Endothelial cell (in vitro differentiated cells): ENCODE results near the gene RIMS1. TPM values are rescaled to one million over a fixed set of nuclear protein-coding genes. Genes with fewer than 3 reads are reported as not detected.

Experiments used
- DNase-seq: peaks from one replicate; pipeline ENCODE4 v3.0.0; 2021; ENCODE audit warnings: low spot score
- H3K27ac Mint-ChIP-seq: one replicate; pipeline ENCODE4 v1.8.0; 2021; ENCODE audit warnings: mixed read lengths, inconsistent platforms; ENCODE audit not compliant: unreplicated experiment
- H3K27me3 Mint-ChIP-seq: one replicate; pipeline ENCODE4 v1.8.0; 2021; ENCODE audit warnings: mild to moderate bottlenecking, moderate library complexity, mixed read lengths, inconsistent platforms; ENCODE audit not compliant: unreplicated experiment
- H3K36me3 Mint-ChIP-seq: one replicate; pipeline ENCODE4 v1.8.0; 2021; ENCODE audit warnings: mild to moderate bottlenecking, low read depth, mixed read lengths, inconsistent platforms; ENCODE audit not compliant: unreplicated experiment
- H3K4me1 Mint-ChIP-seq: one replicate; pipeline ENCODE4 v1.8.0; 2021; ENCODE audit warnings: mild to moderate bottlenecking, mixed read lengths, inconsistent platforms; ENCODE audit not compliant: unreplicated experiment
- H3K4me3 Mint-ChIP-seq: one replicate; pipeline ENCODE4 v1.8.0; 2021; ENCODE audit warnings: mild to moderate bottlenecking, mixed read lengths, inconsistent platforms; ENCODE audit not compliant: unreplicated experiment
- H3K9me3 Mint-ChIP-seq: one replicate; pipeline ENCODE4 v1.8.0; 2021; ENCODE audit warnings: mixed read lengths, inconsistent platforms; ENCODE audit not compliant: unreplicated experiment
- total RNA-seq: library from RNA; stranded (reverse); fragmentation: NEBNext Ultra II Directional; extraction: Animal tissue kit (Norgen Biotek cat#: 25700); gene quantifications from one replicate; pipeline ENCODE4 v1.2.1, GENCODE V29; 2021; ENCODE audit not compliant: unreplicated experiment
- TF ChIP-seq, protein P1 (sequence below): fragments of 200-600 bp; sonication (generic); IDR thresholded peaks from one replicate; pipeline ENCODE4 v1.5.0; 2021; ENCODE audit warnings: antibody characterized with exemption; ENCODE audit not compliant: unreplicated experiment

RIMS1 gene
- total RNA-seq, 1 donor from 2014 or later = 1.8 TPM

DNA sequence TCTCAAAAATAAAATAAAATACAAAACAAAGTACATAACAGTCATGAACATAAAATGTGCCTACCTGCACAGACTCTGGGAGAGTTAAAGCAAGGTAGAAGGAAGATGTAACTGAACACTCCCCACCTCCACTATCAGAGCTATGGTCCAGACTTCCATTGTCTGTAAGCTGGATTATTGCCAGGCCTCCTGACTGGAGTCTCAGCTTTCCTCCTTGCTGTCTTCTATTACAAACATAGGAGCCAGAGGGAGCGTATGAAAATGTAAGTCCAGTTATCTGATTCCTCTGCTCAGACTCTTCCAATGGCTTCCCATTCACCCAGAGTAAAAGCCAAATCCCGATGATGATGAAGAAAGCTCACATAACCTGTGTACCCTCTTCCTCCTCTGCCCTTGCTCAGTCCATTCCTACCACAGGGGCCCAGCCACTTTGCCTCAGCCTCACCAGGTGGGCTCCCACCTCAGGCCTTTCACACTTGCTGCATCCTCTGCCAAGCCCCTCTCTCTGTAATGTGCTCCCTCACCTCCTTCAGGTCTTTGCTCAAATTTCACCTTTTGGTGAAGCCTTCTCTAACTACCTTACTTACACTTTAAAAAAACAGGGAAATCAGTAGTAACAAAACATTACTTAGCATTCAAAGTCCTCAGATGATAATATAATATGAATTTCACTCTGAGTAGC, 194.1 kb downstream of the RIMS1 start:
- H3K36me3 Mint-ChIP-seq = no peaks in the 10 kb centered on the region
- H3K9me3 Mint-ChIP-seq = no peaks in the 10 kb centered on the region
- no peak overlapping the region for H3K4me3 Mint-ChIP-seq
- H3K27ac Mint-ChIP-seq = no peak overlapping the region
- H3K4me1 Mint-ChIP-seq = no peaks in the 10 kb centered on the region
- H3K27me3 Mint-ChIP-seq = peaks cover 2% of the 10 kb centered on the region
- TF ChIP-seq, protein P1, sequence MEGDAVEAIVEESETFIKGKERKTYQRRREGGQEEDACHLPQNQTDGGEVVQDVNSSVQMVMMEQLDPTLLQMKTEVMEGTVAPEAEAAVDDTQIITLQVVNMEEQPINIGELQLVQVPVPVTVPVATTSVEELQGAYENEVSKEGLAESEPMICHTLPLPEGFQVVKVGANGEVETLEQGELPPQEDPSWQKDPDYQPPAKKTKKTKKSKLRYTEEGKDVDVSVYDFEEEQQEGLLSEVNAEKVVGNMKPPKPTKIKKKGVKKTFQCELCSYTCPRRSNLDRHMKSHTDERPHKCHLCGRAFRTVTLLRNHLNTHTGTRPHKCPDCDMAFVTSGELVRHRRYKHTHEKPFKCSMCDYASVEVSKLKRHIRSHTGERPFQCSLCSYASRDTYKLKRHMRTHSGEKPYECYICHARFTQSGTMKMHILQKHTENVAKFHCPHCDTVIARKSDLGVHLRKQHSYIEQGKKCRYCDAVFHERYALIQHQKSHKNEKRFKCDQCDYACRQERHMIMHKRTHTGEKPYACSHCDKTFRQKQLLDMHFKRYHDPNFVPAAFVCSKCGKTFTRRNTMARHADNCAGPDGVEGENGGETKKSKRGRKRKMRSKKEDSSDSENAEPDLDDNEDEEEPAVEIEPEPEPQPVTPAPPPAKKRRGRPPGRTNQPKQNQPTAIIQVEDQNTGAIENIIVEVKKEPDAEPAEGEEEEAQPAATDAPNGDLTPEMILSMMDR = no peak
- no peak for DNase-seq

DNA sequence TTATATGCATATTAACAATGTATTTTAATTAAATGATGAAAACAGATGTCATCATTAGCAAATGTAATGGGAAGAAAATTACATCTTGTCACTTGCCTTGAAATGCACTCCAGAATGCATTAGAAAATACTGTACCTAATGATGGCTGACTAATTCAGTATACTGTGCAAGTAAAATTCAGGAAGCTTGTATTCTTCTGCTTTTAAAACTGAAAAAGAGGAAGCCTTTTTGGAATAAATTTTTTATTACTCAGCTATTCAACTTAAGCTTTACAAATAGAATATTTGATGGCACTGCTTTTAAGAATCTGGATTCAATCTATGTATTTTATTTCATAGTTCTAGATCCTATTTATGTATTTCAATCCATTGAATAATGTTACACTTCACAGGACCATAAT, 195.5 kb downstream of the RIMS1 start:
- no peaks in the 10 kb centered on the region for H3K36me3 Mint-ChIP-seq
- H3K27ac Mint-ChIP-seq = no peak overlapping the region
- no peak for DNase-seq
- TF ChIP-seq, protein P1 = no peak
- no peaks in the 10 kb centered on the region for H3K9me3 Mint-ChIP-seq
- no peak overlapping the region for H3K4me3 Mint-ChIP-seq
- no peaks in the 10 kb centered on the region for H3K4me1 Mint-ChIP-seq
- H3K27me3 Mint-ChIP-seq = peaks cover 2% of the 10 kb centered on the region

DNA sequence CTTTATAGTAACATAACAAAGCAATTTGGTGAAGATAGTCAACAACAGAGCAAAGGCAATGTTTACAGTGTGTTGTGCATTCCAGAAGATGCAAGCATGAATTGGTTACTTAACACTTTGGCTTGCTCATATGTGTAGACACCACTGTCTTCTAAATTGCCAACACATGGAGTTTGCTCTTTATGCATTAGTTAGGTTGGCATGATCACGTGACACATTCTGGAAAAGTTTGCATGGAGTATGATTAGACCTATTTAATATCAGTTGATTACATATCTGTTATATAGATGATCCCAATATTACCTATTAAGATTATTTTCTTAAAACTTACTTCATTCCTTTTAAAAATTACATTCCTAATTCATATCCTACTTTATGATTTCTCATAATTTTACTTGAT, 197.6 kb downstream of the RIMS1 start:
- DNase-seq = no peak
- Mint-ChIP-seq H3K9me3 (no peaks in the 10 kb centered on the region), H3K4me1 (no peaks in the 10 kb centered on the region), H3K4me3 (no peak overlapping the region), H3K27ac (no peak overlapping the region), H3K27me3 (peaks cover 2% of the 10 kb centered on the region), H3K36me3 (no peaks in the 10 kb centered on the region)
- TF ChIP-seq, protein P1 = no peak

DNA sequence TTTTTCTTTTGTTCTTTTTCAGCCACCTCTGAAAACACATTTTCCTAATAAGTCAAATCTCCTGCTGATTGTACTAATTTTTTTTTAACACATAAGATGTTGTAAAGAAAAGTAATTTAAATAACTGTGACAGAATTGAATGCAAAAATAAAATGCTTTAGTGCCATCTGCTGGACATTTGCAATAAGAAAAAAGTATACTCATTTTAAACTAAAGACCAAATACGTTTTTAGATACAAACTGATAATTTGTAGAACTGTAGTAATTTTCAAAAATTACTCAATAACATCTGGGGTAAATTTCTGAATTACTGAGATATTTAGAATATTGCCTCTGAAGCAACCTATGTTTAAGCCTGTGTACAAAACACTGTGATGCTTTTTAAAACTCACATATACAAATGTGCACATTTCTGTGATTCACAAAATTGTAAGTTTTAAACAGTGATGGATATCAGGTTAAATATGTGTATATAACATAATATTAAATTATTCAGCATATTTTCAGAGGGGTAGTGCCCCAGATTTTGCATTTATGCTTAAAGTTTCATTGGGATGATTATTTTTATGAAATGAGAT, 198.7 kb downstream of the RIMS1 start:
- Mint-ChIP-seq H3K4me3 (no peak overlapping the region), H3K36me3 (no peaks in the 10 kb centered on the region), H3K4me1 (no peaks in the 10 kb centered on the region), H3K27ac (no peak overlapping the region), H3K27me3 (peaks cover 2% of the 10 kb centered on the region), H3K9me3 (no peaks in the 10 kb centered on the region)
- TF ChIP-seq, protein P1 = peak; percentile 81
- DNase-seq = no peak

DNA sequence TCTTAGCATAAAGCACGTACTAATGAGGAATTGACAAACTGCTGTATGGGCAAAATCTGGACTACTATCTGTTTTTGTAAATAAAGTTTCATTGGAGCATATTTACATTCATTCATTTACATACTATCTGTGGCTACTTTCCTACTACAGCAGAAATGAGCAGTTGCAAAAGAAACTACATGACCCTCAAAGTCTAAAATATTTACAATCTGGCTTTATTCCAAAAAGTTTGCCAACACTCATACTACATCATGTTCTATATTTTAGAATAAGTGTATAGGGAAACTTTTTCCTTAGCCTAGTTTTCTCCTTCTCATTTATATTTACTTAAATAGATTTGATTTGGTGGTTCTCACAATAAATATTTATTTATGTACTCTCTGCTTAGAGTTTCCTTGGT, 208.2 kb downstream of the RIMS1 start:
- H3K4me3 Mint-ChIP-seq = no peak overlapping the region
- TF ChIP-seq, protein P1 = no peak
- H3K4me1 Mint-ChIP-seq = no peaks in the 10 kb centered on the region
- H3K27me3 Mint-ChIP-seq = no peaks in the 10 kb centered on the region
- no peak overlapping the region for H3K27ac Mint-ChIP-seq
- no peaks in the 10 kb centered on the region for H3K9me3 Mint-ChIP-seq
- H3K36me3 Mint-ChIP-seq = no peaks in the 10 kb centered on the region
- no peak for DNase-seq
